Skeletal muscle tissue (tissue), 4 donors: ENCODE data around the gene CD9. TPM values are rescaled to one million over a fixed set of nuclear protein-coding genes. Genes with fewer than 3 reads are reported as not detected.
"Not testable (repeated sequence)": the region's sequence is repeated elsewhere in the genome, so short reads cannot be mapped to it uniquely, and the experiment has no call there.

Source experiments
- H3K27ac ChIP-seq: one replicate; pipeline ENCODE4 v1.7.0; 2013; ENCODE audit warnings: mild to moderate bottlenecking, low read depth, low read length, inconsistent platforms
- H3K27me3 ChIP-seq, 3 donors: one replicate each; pipeline ENCODE4 v1.7.0; 2013; ENCODE audit warnings: low read length in 3 of 3; ENCODE audit not compliant: control insufficient read depth in 3 of 3, insufficient read depth in 3 of 3
- H3K36me3 ChIP-seq, 3 donors: one replicate each; pipeline ENCODE4 v1.7.0; 2013; ENCODE audit warnings: low read length in 3 of 3; ENCODE audit not compliant: control insufficient read depth in 3 of 3, insufficient read depth in 3 of 3
- H3K4me1 ChIP-seq, 3 donors: one replicate each; pipeline ENCODE4 v1.7.0; 2013; ENCODE audit warnings: low read length in 3 of 3, mild to moderate bottlenecking in 3 of 3; ENCODE audit not compliant: control insufficient read depth in 3 of 3, insufficient read depth in 3 of 3
- H3K4me3 ChIP-seq, 3 donors: one replicate each; pipeline ENCODE4 v1.7.0; 2013; ENCODE audit warnings: low read length in 3 of 3
- H3K9ac ChIP-seq, 3 donors: one replicate each; pipeline ENCODE4 v1.7.0; 2013; ENCODE audit warnings: low read length in 3 of 3, mild to moderate bottlenecking in 3 of 3, moderate library complexity in 2 of 3, low read depth in 1 of 3
- H3K9me3 ChIP-seq, 3 donors: one replicate each; pipeline ENCODE4 v1.7.0; 2013; ENCODE audit warnings: low read length in 3 of 3; ENCODE audit not compliant: control insufficient read depth in 3 of 3
- total RNA-seq: library from RNA; depleted of rRNA; stranded (reverse); fragments of >200 nt; gene quantifications from one replicate; pipeline ENCODE4 v1.2.3, GENCODE V29; 2014
- donor health status: Osteomylitis.

The CD9 gene, protein sequence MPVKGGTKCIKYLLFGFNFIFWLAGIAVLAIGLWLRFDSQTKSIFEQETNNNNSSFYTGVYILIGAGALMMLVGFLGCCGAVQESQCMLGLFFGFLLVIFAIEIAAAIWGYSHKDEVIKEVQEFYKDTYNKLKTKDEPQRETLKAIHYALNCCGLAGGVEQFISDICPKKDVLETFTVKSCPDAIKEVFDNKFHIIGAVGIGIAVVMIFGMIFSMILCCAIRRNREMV
- total RNA-seq: 62.6 TPM

DNA sequence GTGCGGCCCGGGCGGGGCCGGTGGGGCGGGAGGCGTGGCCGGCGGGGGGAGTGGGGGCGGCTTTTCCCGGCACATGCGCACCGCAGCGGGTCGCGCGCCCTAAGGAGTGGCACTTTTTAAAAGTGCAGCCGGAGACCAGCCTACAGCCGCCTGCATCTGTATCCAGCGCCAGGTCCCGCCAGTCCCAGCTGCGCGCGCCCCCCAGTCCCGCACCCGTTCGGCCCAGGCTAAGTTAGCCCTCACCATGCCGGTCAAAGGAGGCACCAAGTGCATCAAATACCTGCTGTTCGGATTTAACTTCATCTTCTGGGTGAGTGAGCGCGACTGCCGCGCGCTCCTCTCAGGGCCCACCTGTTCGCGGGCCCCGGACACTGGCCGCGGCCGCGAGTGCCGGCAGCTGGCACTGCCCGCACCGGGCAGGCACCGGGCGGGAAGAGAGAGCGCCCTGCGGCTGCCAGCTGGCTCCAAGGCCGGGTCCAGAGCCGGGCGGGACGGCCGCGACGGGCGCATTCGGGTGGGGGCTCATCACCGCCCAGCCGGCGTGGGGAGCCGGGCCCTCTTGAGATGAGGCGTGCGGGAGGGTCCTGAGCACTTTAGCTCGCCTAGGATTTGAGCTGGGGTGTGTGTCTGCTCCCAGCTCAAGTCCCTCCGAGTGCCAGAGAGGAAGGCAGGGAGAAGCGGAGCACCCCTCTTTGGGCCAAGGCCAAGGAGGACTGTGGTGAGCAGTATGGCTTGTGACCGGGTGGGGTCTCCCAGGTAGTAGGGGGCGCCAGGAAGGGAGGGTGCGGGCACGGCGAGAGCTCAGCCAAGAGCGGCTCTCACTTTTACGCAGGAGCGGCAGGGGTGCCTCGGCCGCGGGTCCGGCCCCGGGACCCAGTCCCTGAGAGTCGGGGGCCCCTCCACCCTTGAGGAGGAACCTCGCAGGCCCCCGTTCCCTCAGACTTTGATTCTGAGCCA is at the start of gene CD9:
Gene CD9, plus strand, starts transcription at position 145 of the 957 bp plus-strand sequence. Its CDS starts 100 bp downstream, at position 245.
- Histone ChIP-seq H3K9me3 (no peaks in the 10 kb centered on the region), H3K27me3 (peaks cover 3 to 12% (median 5%) of the 10 kb centered on the region in 3 donors), H3K27ac (peak within 1 kb of the TSS; percentile 66), H3K4me3 (peak within 1 kb of the TSS; percentile 73 to 81 (median 77)), H3K9ac (peak within 1 kb of the TSS; percentile 71 to 86 (median 80)), H3K36me3 (no peaks in the 10 kb centered on the region), H3K4me1 (peaks cover 44 to 54% (median 51%) of the 10 kb centered on the region in 3 donors)

DNA sequence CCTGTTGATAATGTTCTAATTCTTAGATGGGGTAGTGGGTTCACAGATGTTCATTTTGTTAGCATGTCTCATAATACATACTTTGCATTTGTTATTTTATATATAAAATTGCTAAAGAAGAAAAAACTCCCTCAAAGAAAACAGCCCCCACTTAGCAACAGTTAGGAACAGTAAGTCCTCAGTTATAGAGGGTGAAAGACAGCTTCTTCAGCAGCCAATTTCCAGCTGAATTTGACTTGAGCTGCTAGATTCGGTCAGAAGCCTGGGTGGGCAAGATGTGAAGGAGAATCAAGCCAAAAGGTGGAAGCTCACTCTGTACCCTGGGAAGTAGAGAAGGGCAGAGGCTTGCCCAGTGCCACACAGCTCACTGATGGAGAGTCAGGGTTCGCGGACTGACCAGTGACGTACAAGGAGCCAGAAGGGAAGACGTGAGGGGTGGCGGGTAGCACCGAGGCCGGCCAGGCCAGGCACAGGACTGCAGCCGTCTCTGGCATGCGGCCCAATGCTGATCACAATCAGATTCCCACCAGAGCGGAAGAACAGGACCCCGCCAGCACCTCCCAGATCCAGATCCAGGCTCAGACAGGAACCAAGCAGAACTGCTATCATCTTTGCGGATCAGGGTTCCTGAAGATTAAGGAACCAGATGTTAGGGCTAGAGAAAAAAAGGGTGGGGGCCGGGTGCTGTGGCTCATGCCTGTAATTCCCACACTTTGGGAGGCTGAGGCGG is 45.3 kb upstream of the CD9 start:
- Histone ChIP-seq H3K9me3 (no peaks in the 10 kb centered on the region), H3K9ac (peak overlapping the region in 2 of 3 donors; percentile 57 to 65), H3K4me3 (no peak overlapping the region), H3K27me3 (peaks cover 0 to 2% (median 0%) of the 10 kb centered on the region in 3 donors), H3K36me3 (no peaks in the 10 kb centered on the region), H3K27ac (peak overlapping the region; percentile 19), H3K4me1 (peaks cover 0 to 3% (median 0%) of the 10 kb centered on the region in 3 donors)

DNA sequence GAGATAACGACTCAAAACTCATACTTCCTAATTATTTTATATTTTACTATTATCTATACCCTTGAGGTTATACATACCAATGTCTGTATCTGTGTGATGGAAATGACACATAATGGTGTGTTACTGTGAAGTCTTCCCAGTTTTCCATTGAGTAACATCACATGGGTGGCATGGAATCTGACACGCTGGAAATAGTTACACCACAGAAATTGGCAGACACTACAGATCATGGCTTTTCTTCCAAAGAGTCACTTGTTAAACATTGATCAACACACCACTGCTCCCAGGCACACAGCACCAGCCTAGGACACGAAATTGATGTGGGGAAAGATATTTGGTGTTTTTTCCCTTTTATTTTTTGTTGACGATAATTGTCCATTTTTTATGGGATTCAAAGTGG is 42.7 kb upstream of the CD9 start:
- no peaks in the 10 kb centered on the region for H3K36me3 ChIP-seq
- H3K9me3 ChIP-seq: no peaks in the 10 kb centered on the region
- H3K4me3 ChIP-seq: no peak overlapping the region
- no peak overlapping the region for H3K27ac ChIP-seq
- H3K4me1 ChIP-seq: peaks cover 0 to 12% (median 6%) of the 10 kb centered on the region in 3 donors
- no peak overlapping the region for H3K9ac ChIP-seq
- H3K27me3 ChIP-seq: peaks cover 0 to 3% (median 2%) of the 10 kb centered on the region in 3 donors

DNA sequence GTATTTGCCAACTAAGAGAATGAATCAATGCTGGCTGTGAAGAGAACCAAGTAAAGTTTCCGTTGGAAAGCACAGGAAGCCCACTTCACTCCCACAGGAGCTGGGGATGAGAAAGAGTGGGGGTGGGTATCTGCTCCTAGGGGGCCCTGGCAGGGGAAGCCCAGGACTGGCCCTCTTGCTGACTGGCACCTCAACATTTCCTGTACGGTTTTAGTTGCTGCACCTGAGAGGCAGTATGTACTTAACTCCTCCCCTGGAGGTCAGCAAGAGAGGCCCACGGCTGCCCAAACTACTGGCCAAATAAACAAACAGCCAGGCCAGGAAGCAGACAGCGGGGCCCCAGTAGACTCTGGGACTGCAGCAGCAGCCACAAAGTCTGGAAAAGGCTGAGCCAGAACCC is 41.9 kb upstream of the CD9 start:
- Histone ChIP-seq H3K4me3 (no peak overlapping the region), H3K36me3 (no peaks in the 10 kb centered on the region), H3K9ac (no peak overlapping the region), H3K9me3 (no peaks in the 10 kb centered on the region), H3K4me1 (peaks cover 0 to 12% (median 6%) of the 10 kb centered on the region in 3 donors), H3K27me3 (peaks cover 0 to 3% (median 2%) of the 10 kb centered on the region in 3 donors), H3K27ac (no peak overlapping the region)

DNA sequence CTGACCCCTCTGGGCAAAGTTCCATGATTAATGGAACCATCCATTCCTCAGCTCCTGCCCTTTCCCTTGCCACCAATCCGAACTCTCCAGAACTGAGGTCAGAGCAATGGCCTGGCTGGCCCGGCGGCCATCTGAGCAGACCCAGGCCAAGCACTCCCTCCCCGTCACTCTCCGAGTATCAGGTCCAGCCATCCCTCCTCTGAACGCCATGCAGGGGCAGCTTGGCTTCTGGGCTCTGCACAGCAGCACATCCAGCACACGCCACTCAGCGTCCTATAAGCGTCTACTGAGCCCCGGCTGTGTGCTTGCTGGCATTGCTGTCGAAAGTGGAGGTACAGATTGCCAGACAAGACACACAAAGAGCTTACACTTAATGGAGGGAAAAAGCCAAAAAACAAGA is 41.5 kb upstream of the CD9 start:
- H3K36me3 ChIP-seq: no peaks in the 10 kb centered on the region
- peaks cover 0 to 12% (median 6%) of the 10 kb centered on the region in 3 donors for H3K4me1 ChIP-seq
- H3K27ac ChIP-seq: no peak overlapping the region
- no peak overlapping the region for H3K4me3 ChIP-seq
- H3K9me3 ChIP-seq: no peaks in the 10 kb centered on the region
- H3K27me3 ChIP-seq: peaks cover 0 to 3% (median 2%) of the 10 kb centered on the region in 3 donors
- H3K9ac ChIP-seq: no peak overlapping the region

DNA sequence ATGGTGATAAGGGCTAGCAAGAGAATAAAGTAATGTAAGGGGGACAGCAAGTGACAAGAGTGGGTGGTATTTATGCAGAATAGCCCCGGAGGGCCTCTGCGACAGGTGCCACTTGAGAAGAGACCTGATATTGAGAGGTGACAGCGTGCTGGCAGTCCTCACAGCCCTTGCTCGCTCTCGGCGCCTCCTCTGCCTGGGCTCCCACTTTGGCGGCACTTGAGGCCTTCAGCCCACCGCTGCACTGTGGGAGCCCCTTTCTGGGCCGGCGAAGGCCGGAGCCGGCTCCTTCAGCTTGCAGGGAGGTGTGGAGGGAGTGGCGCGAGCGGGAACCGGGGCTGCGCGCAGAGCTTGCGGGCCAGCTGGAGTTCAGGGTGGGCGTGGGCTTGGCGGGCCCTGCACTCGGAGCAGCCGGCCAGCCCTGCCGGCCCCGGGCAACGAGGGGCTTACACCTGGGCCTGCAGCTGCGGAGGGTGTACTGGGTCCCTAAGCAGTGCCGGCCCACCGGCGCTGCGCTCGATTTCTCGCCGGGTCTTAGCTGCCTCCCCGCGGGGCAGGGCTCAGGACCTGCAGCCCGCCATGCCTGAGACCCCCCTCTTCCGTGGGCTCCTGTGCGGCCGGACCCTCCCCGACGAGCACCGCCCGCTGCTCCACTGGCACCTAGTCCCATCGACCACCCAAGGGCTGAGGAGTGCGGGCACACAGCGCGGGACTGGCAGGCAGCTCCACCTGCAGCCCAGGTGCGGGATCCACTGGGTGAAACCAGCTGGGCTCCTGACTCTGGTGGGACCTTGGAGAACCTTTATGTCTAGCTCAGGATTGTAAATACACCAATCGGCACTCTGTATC is 40.8 kb upstream of the CD9 start:
- not testable (repeated sequence) for H3K9ac ChIP-seq, H3K27ac ChIP-seq, H3K4me3 ChIP-seq, H3K9me3 ChIP-seq, H3K27me3 ChIP-seq, H3K36me3 ChIP-seq
- H3K4me1 ChIP-seq: peaks cover 0 to 12% (median 6%) of the 10 kb centered on the region in 3 donors

DNA sequence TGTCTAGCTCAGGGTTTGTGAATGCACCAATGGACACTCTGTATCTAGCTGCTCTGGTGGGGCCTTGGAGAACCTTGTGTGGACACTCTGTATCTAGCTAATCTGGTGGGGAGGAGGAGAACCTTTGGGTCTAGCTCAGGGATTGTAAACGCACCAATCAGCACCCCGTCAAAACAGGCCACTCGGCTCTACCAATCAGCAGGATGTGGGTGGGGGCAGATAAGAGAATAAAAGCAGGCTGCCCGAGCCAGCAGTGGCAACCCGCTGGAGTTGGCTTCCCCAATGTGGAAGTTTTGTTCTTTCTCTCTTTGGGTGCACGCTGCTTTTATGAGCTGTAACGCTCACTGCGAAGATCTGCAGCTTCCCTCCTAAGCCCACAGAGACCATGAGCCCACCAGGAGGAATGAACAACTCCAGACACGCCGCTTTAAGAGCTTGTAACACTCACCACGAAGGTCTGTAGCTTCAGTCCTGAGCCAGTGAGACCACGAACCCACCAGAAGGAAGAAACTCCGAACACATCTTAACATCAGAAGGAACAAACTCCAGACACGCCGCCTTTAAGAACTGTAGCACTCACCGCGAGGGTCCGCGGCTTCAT is 40.1 kb upstream of the CD9 start:
- H3K36me3 ChIP-seq, H3K9me3 ChIP-seq, H3K9ac ChIP-seq, H3K27me3 ChIP-seq, H3K4me3 ChIP-seq, H3K27ac ChIP-seq: not testable (repeated sequence)
- H3K4me1 ChIP-seq: peaks cover 0 to 12% (median 6%) of the 10 kb centered on the region in 3 donors

DNA sequence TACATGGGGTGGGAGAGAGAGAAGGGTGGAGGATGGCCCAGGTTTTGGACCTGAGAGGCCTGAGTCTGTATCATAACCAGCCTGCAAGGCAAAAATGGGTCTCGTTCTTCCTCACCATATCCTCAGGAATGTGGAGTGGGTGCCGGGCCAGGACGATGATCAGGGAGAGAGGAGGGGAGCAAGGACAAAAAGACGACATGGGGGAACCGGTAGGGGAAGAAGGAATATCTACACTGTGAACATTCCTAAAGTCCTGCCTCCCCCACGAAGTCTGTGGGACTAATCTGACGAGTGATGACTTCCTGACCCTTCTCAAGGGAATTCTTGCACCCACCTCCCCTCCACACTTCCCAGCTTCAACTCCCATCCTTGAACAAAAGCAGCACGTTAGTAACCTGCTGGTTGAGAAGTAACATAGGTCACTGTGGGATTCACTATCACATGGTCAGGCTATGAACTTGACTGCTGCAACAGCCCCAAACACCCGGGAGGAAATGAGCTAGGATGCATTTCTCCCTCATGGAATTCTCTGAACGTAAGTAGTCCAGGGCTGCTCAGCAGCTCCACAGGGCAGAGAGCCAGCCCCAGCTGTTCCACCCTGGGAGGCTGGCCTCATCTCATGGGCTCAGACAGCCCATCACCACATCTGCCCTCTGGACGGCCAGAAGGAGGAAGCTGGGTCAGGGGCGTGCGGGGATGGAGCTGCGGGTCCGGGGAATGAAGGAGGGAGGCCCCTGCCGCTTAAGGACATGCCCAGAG is 38.9 kb upstream of the CD9 start:
- Histone ChIP-seq H3K9ac (no peak overlapping the region), H3K4me1 (peaks cover 0 to 12% (median 6%) of the 10 kb centered on the region in 3 donors), H3K36me3 (no peaks in the 10 kb centered on the region), H3K27me3 (peaks cover 0 to 3% (median 2%) of the 10 kb centered on the region in 3 donors), H3K4me3 (no peak overlapping the region), H3K9me3 (no peaks in the 10 kb centered on the region), H3K27ac (no peak overlapping the region)
